Adrenal gland (tissue), 5 donors: ENCODE measurements around the gene RETREG3.

ENCODE experiments used
- CTCF ChIP-seq, 6 experiments: fragments of 450-650 bp in 4 of 6; fragments of 200-600 bp in 2 of 6; sonication (generic) in 1 of 6; IDR thresholded peaks; 1 replicate in 5 of 6; 2 replicates in 1 of 6; pipeline versions ENCODE4 v1.5.1 to v1.8.0; 2016 to 2021; ENCODE audit warnings: antibody characterized with exemption in 6 of 6, mild to moderate bottlenecking in 2 of 6, moderate library complexity in 1 of 6
- POLR2A ChIP-seq, 2 donors: fragments of 450-650 bp; IDR thresholded peaks; one replicate each; pipeline ENCODE4 v1.6.1; 2017; ENCODE audit warnings: antibody characterized with exemption in 2 of 2, mild to moderate bottlenecking in 2 of 2, moderate library complexity in 1 of 2
- donor health status: DM: no; HTN: no; CAD: no.

DNA sequence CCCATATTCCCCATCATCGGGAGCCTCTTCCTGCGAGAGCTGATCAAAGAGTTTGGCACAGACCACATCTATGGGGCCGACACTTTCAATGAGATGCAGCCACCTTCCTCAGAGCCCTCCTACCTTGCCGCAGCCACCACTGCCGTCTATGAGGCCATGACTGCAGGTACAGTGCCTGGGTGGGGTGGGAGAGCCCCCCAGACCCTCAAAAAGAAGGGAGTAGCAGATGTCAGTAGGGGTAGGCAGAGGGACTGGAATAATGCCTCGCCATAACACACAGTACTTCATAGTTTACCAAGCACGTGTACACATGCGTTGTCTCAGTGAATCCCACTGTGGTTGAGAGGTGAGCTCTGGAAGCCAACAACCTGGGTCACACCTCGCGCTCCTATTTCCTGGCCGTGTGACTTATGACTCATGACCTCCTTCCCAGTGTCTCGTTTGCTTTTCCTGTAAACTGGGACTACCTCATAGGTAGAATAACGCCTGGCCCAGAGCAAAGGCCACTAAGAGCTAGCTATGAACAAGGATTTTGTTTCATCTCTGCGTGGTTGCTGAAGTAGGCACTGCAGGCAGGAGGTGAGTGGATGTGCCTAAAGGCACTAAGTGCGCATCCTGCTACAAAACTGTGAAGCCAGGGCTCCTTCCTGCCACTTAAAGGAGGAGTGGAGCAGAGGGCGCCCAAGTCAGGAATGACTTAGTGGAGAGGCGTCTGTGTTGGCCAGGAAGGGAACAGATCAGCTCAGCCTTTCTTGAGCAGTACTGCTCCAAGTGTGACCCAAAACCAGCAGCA lies 67.9 kb downstream of the RETREG3 start:
- TF ChIP-seq CTCF (IDR thresholded peaks at IDR 0.05) (no peak), POLR2A (IDR thresholded peaks at IDR 0.05) (no peak)
